Pancreas (tissue), 10 donors: ENCODE measurements around the gene SMIM9. TPM values are rescaled to one million over a fixed set of nuclear protein-coding genes. Genes with fewer than 3 reads are reported as not detected.

ENCODE experiments used
- ATAC-seq, 4 donors: fragments of 200-7000 bp; cut with Tn5 transposase; one replicate each; pipeline versions ENCODE4 v1.8.0 to v1.9.1; 2020; ENCODE audit warnings: mild to moderate bottlenecking in 4 of 4, moderate library complexity in 4 of 4
- DNase-seq, 6 donors: peaks; one replicate each; pipeline ENCODE4 v3.0.0-alpha.2; 2020
- FAIRE-seq: peaks from 2 replicates; lab custom pipeline; 2012; peaks lifted over from hg19 to GRCh38; lab: Jason Lieb, UNC
- H3K27ac ChIP-seq, 4 donors: fragments of 200-600 bp; sonication (generic); 1 replicate in 3 of 4; 2 replicates in 1 of 4; pipeline versions ENCODE4 v1.5.0 to v1.8.0; 2020
- H3K27me3 ChIP-seq, 4 donors: fragments of 200-600 bp; one replicate each; pipeline ENCODE4 v1.8.0; 2021
- H3K36me3 ChIP-seq, 3 donors: fragments of 200-600 bp; sonication (generic) in 1 of 3; one replicate each; pipeline versions ENCODE4 v1.5.0 to v1.8.0; 2020 to 2021
- H3K4me1 ChIP-seq, 3 donors: fragments of 200-600 bp; one replicate each; pipeline ENCODE4 v1.8.0; 2021
- H3K4me3 ChIP-seq, 4 donors: fragments of 200-600 bp; sonication (generic) in 2 of 4; one replicate each; pipeline versions ENCODE4 v1.5.0 to v1.8.0; 2020 to 2021
- H3K9me3 ChIP-seq, 4 donors: fragments of 200-600 bp; one replicate each; pipeline ENCODE4 v1.8.0; 2021
- CTCF ChIP-seq, 4 donors: fragments of 200-600 bp; sonication (generic) in 3 of 4; IDR thresholded peaks; one replicate each; pipeline versions ENCODE4 v1.5.0 to v1.8.0; 2021; ENCODE audit warnings: antibody characterized with exemption in 4 of 4
- WGBS, 2 donors: extraction: QIAGEN DNeasy Blood & Tissue Kit; methylation state at CpG; one replicate each; pipeline ENCODE4 v1.1.7; 2013; 5-methylcytosine and 5-hydroxymethylcytosine counted together
- intact Hi-C, 3 donors: fragments of 100-400 bp; cut with DNase I; formaldehyde crosslinking; loops; one replicate each; pipeline versions ENCODE4 v1.11.1 to v1.14.2; 2022
- polyA plus RNA-seq, 2 donors: library from polyadenylated mRNA; stranded (reverse); fragments of 200-250 nt; gene quantifications; one replicate each; pipeline ENCODE4 v1.2.3, GENCODE V29; 2013
- total RNA-seq, 6 donors: library from RNA; stranded (reverse); fragmentation: NEBNext Ultra II Directional in 4 of 6; extraction: Animal tissue kit (Norgen Biotek cat#: 25700) in 4 of 6; gene quantifications; one replicate each; pipeline versions ENCODE4 v1.2.1 to v1.2.4, GENCODE V29; 2021 to 2023
- donor health status: healthy with polysubstance abuse.
- donor health status: DM: no; HTN: no; CAD: no; lungs with moderate emphysema.
- donor health status: DM: no; HTN: no; CAD: no.
- donor health status: control.
- donor health status: control.
- donor health status: Bipolar disorder and iron deficiency.
- donor health status: DM: yes; HTN: yes; CAD: no.
- donor health status: DM: no; HTN: no; CAD: no.
- donor health status: DM: no; HTN: no; CAD: no.
- donor health status: DM: yes; HTN: yes; CAD: no.

The SMIM9 gene
- total and polyA plus RNA-seq, 8 donors: not detected

GRCh38 chrX:154785716-154786115, 48.7 kb downstream of the SMIM9 start:
- 52 to 53% methylated on average over 6 of the region's 6 CpGs for WGBS, 2 donors
- no peak for DNase-seq
- H3K27ac ChIP-seq: no peak overlapping the region
- H3K4me3 ChIP-seq: no peak overlapping the region
- ATAC-seq: peak in 1 of 4 donors; percentile 21
- no peaks in the 10 kb centered on the region for H3K27me3 ChIP-seq
- no peaks in the 10 kb centered on the region for H3K36me3 ChIP-seq
- intact Hi-C loops: no loop called here
- no peak for TF ChIP-seq CTCF (IDR thresholded peaks at IDR 0.05)
- no peaks in the 10 kb centered on the region for H3K9me3 ChIP-seq
- no peak for FAIRE-seq
- no peaks in the 10 kb centered on the region for H3K4me1 ChIP-seq

GRCh38 chrX:154784149-154784995, 50.1 kb downstream of the SMIM9 start:
- FAIRE-seq (no peak), ATAC-seq (no peak), DNase-seq (no peak)
- Histone ChIP-seq H3K36me3 (no peaks in the 10 kb centered on the region), H3K27me3 (no peaks in the 10 kb centered on the region), H3K9me3 (no peaks in the 10 kb centered on the region), H3K27ac (no peak overlapping the region), H3K4me1 (no peaks in the 10 kb centered on the region), H3K4me3 (no peak overlapping the region)
- no peak for TF ChIP-seq CTCF (IDR thresholded peaks at IDR 0.05)
- intact Hi-C loops: no loop called here
- 78 to 89% methylated on average over 13 of the region's 13 CpGs for WGBS, 2 donors

- intact Hi-C loops: no loop called here
- 80 to 91% methylated on average over 9 of the region's 9 CpGs for WGBS, 2 donors
- no peaks in the 10 kb centered on the region for H3K27me3 ChIP-seq
- no peak for TF ChIP-seq CTCF (IDR thresholded peaks at IDR 0.05)
- no peaks in the 10 kb centered on the region for H3K4me1 ChIP-seq
- DNase-seq: no peak
- H3K4me3 ChIP-seq: no peak overlapping the region
- no peak overlapping the region for H3K27ac ChIP-seq
- no peaks in the 10 kb centered on the region for H3K9me3 ChIP-seq
- no peaks in the 10 kb centered on the region for H3K36me3 ChIP-seq
- no peak for ATAC-seq
- no peak for FAIRE-seq
Observed at GRCh38 chrX:154780968-154781367, 53.5 kb downstream of the SMIM9 start.

GRCh38 chrX:154779261-154779660, 55.2 kb downstream of the SMIM9 start:
- Histone ChIP-seq H3K27me3 (no peaks in the 10 kb centered on the region), H3K9me3 (no peaks in the 10 kb centered on the region), H3K36me3 (peaks cover 0 to 5% (median 0%) of the 10 kb centered on the region in 3 donors), H3K4me3 (no peak overlapping the region), H3K4me1 (no peaks in the 10 kb centered on the region), H3K27ac (no peak overlapping the region)
- ATAC-seq (no peak), FAIRE-seq (no peak), DNase-seq (no peak)
- no peak for TF ChIP-seq CTCF (IDR thresholded peaks at IDR 0.05)
- 89 to 96% methylated on average over 4 of the region's 4 CpGs for WGBS, 2 donors
- intact Hi-C loops: no loop called here

GRCh38 chrX:154776753-154777152, 57.7 kb downstream of the SMIM9 start:
- FAIRE-seq (no peak), ATAC-seq (no peak), DNase-seq (no peak)
- Histone ChIP-seq H3K27ac (no peak overlapping the region), H3K27me3 (no peaks in the 10 kb centered on the region), H3K36me3 (peaks cover 0 to 5% (median 0%) of the 10 kb centered on the region in 3 donors), H3K4me1 (no peaks in the 10 kb centered on the region), H3K9me3 (no peaks in the 10 kb centered on the region), H3K4me3 (no peak overlapping the region)
- 82 to 94% methylated on average over 2 of the region's 2 CpGs for WGBS, 2 donors
- TF ChIP-seq CTCF (IDR thresholded peaks at IDR 0.05): no peak
- intact Hi-C loops: no loop called here
